ENCODE results near the gene TYK2.

DNA sequence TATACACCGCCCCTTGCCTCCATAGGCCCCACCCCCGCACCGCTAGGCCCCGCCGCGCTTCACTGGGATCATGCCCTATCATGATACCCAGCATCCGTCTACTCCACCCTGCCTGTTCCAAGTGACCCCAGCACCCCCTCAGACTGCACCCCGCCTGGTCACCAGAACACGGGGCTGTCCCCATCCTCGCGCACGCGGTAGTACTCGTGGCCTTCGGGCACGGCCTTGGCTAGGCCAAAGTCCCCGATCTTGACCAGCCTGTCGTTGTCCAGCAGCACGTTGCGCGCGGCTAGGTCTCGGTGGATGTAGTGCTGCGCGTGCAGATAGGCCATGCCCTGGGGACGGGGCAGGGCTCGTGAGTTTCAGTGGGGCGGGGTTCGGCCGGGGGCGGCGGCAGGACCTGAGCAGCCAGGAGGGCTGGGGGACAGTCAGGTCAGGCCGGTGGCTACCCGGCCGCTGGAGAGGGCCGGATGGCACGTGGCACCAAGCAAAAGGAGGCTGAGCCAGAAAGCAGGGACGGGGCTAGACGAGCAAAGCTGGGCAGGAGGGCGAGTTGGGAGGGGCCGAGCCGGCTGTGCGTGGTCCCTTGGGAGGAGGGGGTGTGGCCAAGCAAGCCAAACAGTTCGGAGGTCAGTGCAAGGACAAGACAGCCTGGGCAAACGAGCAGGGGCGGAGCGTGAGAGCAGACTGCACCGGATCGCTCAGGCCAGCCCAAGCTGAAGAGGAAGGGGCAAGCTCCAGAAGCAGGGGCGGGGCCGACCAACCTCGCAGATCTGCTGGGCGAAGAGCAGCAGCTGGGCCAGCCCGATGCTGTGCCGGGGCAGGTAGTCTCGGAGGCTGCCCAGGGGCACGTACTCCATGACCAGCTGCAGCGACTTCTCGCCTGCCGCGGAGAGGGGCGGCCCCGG, 27.4 kb downstream of the TYK2 start:
- no peak for TF ChIP-seq POLR2A (IDR thresholded peaks at IDR 0.05; ENCODE audit: low read depth, low read length)
- TF ChIP-seq POLR2AphosphoS5 (IDR thresholded peaks at IDR 0.05; ENCODE audit: low read depth, low read length): no peak
- TF ChIP-seq SPI1 (IDR thresholded peaks at IDR 0.05; ENCODE audit: low read depth, low read length): no peak
- no peak for TF ChIP-seq TAF1 (IDR thresholded peaks at IDR 0.05; ENCODE audit: low read depth, low read length)
- no peak for TF ChIP-seq POU2F2 (IDR thresholded peaks at IDR 0.05; ENCODE audit: low read depth, low read length)

All from GM12891 (cell line).